Activated effector memory CD4-positive, alpha-beta T cell treated with anti-CD3 and anti-CD28 coated beads, Interleukin-2, amount 50 U/mL, for 16 hours (primary cell): Measurements from ENCODE around the gene SMTNL2.
"Not testable (repeated sequence)": the region's sequence is repeated elsewhere in the genome, so short reads cannot be mapped to it uniquely, and the experiment has no call there.

Experiments
- DNase-seq: peaks from one replicate; pipeline ENCODE4 v3.0.0-alpha.2; 2020

Gene SMTNL2

DNA sequence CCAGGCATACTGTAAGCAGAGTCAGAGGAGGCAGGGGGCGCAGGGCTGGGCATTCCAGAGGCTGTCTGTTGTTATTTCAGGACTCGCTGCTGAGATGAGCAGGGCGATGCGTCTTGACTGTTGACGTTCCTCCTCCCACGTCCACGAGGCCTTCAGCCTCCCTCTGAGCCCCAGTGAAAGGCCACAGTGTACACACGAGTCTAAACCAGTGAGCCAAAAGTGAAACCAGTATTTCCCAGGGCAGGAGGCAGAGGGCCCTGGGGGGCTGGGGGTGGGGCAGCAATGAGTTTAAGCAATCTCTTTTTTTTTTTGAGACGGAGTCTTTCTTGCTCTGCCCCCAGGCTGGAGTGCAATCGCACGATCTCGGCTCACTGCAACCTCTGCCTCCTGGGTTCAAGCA lies 21.5 kb downstream of the SMTNL2 start:
- no peak for DNase-seq

DNA sequence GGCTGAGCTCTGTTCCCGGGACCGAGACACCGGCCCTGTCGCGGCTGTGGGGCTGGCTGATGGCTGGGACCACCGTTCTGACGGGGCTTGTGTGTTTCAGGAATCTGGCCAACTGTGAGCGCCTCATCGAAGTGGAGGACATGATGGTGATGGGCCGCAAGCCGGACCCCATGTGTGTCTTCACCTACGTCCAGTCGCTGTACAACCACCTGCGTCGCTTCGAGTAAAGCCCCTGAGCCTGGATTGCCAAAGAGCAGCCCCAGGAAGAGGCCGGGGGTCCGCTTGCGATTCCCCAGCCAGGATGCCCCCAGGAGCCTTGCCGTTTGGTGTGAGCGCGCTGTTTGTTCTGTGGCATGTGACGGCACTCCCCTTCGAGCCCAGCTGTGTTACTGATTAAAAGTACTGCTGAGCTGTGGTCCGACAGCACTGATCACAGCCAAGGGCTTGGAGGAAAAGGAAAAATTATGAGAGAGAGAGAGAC lies 23.0 kb downstream of the SMTNL2 start:
- DNase-seq = no peak

DNA sequence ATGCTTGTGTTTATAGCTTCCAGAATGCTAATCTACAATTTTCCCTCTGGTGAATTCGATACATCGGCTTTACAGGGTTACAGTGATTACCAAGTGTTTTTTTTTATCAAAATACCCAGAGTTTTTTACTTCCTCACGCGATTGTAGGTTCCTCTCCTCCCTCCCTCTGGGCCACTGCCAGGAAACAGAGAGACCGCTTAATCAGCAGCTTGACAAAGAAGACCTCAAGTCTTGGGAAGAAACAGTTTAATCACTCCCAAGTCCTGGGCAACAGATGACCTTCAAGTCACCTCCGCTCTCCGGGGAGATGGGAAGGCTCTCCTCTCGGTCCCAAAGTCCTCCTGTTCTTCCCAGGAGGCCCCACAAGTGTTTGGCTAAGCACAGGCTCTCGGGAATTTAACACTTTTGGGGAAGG lies 23.5 kb downstream of the SMTNL2 start:
- DNase-seq = no peak

- DNase-seq = no peak
Observed at GRCh38 chr17:4609761-4610160, 25.4 kb downstream of the SMTNL2 start.

- DNase-seq = no peak
Observed at GRCh38 chr17:4610162-4610561, 25.8 kb downstream of the SMTNL2 start.

- DNase-seq = no peak
Observed at GRCh38 chr17:4610656-4611055, 26.3 kb downstream of the SMTNL2 start.

- no peak for DNase-seq
Observed at GRCh38 chr17:4616476-4616875, 32.1 kb downstream of the SMTNL2 start.

GRCh38 chr17:4617090-4617489 lies 32.8 kb downstream of the SMTNL2 start:
- DNase-seq = no peak

- no peak for DNase-seq
Observed at GRCh38 chr17:4617590-4618351, 33.4 kb downstream of the SMTNL2 start.

DNA sequence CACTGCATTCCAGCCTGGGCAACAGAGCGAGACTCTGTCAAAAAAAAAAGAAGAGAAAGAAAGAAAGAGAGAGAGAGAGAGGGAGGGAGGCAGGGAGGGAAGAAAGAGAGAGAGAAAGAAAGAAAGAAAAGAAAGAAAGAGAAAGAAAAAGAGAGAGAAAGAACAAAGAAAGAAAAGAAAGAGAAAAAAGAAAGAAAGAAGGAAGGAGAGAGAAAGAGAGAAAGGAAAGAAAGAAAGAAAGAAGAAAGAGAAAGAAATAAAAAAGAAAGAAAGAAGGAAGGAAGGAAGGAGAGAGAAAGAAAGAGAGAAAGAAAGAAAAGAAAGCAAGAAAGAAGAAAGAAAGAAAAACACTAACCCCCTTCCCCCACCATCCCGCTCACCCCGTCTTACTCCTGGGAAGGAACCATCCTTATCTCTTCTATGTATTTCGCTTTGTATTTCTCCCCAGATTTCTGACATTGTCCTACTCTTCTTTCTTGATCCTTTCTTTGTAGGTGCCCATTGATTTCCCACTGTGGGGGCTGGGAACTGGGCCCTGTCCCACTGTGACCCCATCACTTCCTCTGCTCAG lies 36.3 kb downstream of the SMTNL2 start:
- DNase-seq = no peak

DNA sequence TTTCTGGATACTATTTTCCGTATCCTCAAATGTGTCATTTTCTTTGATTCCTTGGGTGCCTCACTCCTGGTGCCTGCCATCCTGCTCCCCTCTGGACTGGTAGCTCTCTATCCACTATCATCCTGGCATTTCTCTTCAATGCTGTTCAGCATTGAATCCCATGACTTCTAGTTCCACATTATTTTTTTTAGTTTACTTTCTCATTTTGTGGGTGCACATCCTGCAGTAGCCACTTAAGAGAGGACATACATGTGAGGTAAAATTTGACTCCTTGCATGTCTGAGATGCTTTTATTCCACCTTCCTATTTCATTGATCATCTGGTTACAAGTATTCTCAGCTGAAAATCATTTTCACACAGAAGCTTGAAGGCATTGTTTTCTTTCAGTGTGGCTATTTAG lies 38.0 kb downstream of the SMTNL2 start:
- no peak for DNase-seq

GRCh38 chr17:4623249-4623648 lies 38.9 kb downstream of the SMTNL2 start:
- DNase-seq = no peak

DNA sequence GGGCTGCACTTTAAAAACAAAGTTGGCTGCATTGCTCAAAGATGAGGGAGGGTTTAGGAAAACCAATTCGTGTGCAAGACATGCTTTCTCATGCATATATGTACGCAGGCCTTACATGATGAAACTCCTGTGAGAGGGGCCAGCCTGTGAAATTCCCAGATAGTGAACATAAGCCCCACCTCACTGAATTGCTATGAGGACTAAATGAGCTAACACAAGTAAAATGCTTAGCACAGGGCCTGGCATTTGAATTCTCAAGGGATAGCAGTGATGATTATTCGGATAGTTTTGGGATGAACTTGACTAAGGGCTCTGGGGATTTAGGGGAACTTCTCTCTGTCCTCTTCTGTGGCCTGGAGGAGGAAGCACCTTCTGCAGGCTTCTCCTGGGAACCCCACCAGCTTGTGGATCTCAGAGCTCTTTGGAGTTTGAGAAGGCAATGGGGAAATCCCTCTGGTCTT lies 40.2 kb downstream of the SMTNL2 start:
- not testable (repeated sequence) for DNase-seq

DNA sequence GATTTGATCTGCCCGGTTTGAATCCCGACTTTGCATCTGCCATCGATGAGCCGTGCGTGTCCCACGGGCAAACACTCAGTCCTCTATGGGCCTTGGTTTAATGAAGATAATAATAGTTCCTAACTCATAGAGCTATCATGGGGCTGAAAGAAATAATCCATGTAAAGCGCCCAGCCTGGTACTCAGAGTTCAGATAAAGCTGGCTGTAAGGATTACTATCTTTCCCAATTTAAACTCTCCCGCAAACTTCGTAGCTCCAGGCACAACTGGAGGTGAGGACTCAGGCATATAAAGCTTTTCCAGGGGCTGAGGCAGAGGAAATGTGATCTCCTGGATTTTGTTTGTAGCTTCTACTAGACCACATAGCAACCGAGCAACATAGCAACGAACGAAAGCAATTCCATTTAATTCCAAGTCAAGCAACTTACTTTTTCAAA lies 40.9 kb downstream of the SMTNL2 start:
- no peak for DNase-seq

- DNase-seq = no peak
Observed at GRCh38 chr17:4626734-4627256, 42.5 kb downstream of the SMTNL2 start.

- no peak for DNase-seq
Observed at GRCh38 chr17:4631431-4631830, 47.1 kb downstream of the SMTNL2 start.

DNA sequence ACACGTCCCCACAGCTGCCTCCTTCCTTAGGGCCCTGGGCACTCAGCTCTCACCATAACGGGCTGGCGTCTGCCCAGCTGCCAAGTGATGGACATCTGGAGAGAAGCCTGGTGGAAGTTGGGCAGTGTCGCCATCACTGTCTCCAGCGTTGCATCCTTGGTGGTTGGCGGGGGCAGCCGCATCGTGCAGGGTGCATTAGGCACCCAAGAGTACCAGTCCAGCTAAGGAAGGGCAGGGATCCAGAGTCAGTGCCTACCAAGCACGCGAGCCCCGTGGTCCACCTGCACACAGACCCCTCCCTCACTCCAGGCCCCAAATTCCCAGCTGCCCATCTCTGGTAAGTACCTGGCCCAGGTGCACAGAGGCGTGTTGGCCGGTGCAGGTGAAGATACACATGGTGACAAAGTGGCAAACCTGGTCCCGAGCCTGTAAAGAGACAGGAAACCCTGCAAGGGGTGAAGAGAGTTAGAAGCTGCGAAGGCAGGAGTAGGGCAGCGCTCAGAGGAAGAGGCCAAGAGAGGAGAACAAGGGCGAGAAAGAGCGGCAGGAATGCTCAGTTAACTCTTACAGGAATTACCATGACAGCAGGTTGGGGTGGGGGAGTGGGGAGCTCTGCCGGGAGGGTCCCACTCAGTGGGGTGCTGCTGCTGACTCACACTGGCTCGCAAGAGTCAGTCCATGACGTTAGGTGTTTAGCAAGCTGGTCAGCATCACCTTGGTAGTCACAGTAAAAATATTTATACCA lies 47.7 kb downstream of the SMTNL2 start:
- no peak for DNase-seq

- DNase-seq = no peak
Observed at GRCh38 chr17:4632581-4632920, 48.2 kb downstream of the SMTNL2 start.

- no peak for DNase-seq
Observed at GRCh38 chr17:4633643-4634042, 49.3 kb downstream of the SMTNL2 start.

GRCh38 chr17:4634976-4635375 lies 50.6 kb downstream of the SMTNL2 start:
- no peak for DNase-seq

GRCh38 chr17:4635823-4636375 lies 51.6 kb downstream of the SMTNL2 start:
- DNase-seq = no peak

DNA sequence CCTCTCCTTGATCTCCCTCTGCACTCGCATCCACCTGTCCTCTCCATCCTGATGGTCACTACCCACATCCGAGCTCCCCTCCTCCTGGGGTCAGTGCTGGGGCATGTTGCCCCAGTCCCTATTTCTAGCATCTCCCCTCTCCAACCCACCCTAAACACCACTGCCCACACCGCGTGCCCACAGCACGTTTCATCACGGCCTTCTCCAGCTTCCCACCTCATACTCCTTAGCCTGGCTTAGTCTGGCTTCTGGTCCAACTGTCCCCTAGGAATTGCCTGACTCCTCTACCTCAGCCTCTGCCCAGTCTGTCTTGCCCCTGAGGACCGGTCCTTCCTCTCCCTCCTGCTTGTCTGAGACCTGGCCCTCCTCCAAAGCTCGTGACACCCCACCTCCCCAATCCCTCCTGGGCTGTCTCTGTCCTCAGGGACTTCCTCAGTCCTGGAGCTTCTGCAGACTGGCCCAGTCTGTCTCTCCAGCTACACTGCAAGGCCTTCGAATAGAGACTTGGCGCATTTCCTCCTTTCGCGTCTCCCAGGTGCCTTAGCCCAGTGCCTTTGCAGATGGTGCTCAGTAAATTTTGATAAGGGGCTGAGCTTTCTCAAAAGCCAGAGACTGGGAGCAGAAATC lies 52.3 kb downstream of the SMTNL2 start:
- no peak for DNase-seq

DNA sequence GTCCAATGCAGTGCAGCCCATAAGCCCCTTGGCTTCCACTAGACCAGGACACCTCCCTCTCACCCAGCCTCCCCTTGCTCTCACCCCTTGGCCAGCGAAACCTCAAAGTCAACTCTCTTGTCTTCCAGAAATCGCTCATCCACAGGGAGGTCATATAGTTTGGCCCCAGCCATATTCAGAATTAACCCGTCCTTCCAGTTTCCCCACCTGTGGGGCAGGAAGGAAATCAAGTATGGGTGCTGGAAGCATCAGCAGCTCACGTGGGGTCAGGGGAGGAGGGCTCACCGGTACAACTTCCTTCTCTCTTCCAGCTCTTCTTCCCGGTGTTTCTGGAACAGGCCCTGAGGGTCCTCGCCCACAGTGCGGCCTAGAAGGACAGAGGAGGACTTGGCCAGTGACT lies 54.4 kb downstream of the SMTNL2 start:
- not testable (repeated sequence) for DNase-seq
